Thymus (tissue), 11 donors: ENCODE measurements around the gene DYNC1H1. TPM values are rescaled to one million over a fixed set of nuclear protein-coding genes. Genes with fewer than 3 reads are reported as not detected.
A peak's percentile ranks its signal among the peaks of the same experiment; 100 is the strongest.

Experiments used
- DNase-seq, 9 donors: peaks; one replicate each; pipeline ENCODE4 v3.0.0-alpha.2; 2013; ENCODE audit warnings: low spot score in 9 of 9, low read depth in 6 of 9, missing footprints in 1 of 9
- H3K27ac ChIP-seq, 2 donors: one replicate each; pipeline ENCODE4 v1.5.1; 2013; ENCODE audit warnings: control low read depth in 1 of 2, low read depth in 1 of 2, low read length in 1 of 2, mild to moderate bottlenecking in 1 of 2, moderate library complexity in 1 of 2
- H3K27me3 ChIP-seq, 2 donors: one replicate each; pipeline ENCODE4 v1.5.1; 2013; ENCODE audit warnings: low read length in 1 of 2; ENCODE audit not compliant: control insufficient read depth in 2 of 2, insufficient read depth in 1 of 2
- H3K36me3 ChIP-seq, 2 donors: one replicate each; pipeline ENCODE4 v1.5.1; 2013; ENCODE audit warnings: low read length in 1 of 2, mild to moderate bottlenecking in 1 of 2, moderate library complexity in 1 of 2; ENCODE audit not compliant: control insufficient read depth in 2 of 2, insufficient read depth in 2 of 2
- H3K4me1 ChIP-seq, 2 donors: one replicate each; pipeline ENCODE4 v1.5.1; 2013; ENCODE audit warnings: low read length in 2 of 2; ENCODE audit not compliant: control insufficient read depth in 2 of 2, insufficient read depth in 2 of 2
- H3K4me3 ChIP-seq, 2 donors: one replicate each; pipeline ENCODE4 v1.5.1; 2013; ENCODE audit warnings: low read length in 2 of 2, control low read depth in 1 of 2, mild to moderate bottlenecking in 1 of 2
- H3K9me3 ChIP-seq, 2 donors: one replicate each; pipeline ENCODE4 v1.5.1; 2013; ENCODE audit warnings: low read length in 1 of 2, mild to moderate bottlenecking in 1 of 2; ENCODE audit not compliant: control insufficient read depth in 2 of 2, insufficient read depth in 1 of 2
- WGBS: extraction: QIAGEN DNeasy Blood & Tissue Kit; methylation state at CpG from one replicate; pipeline ENCODE4 v1.1.7; 2013; 5-methylcytosine and 5-hydroxymethylcytosine counted together
- polyA plus RNA-seq: library from polyadenylated mRNA; stranded (reverse); fragments of 200-250 nt; gene quantifications from one replicate; pipeline ENCODE4 v1.2.3, GENCODE V29; 2013
- total RNA-seq: library from RNA; stranded (reverse); fragments of 120-200 nt; gene quantifications from one replicate; pipeline ENCODE4 v1.2.4, GENCODE V29; 2013
- donor health status: healthy.

The DYNC1H1 gene
- total and polyA plus RNA-seq, 2 donors, result 111 to 114 TPM

- peaks cover 2% of the 10 kb centered on the region in 2 donors for H3K27me3 ChIP-seq
- H3K4me1 ChIP-seq, result peaks cover 0 to 9% of the 10 kb centered on the region in 2 donors
- no peak for DNase-seq
- H3K27ac ChIP-seq, result no peak overlapping the region
- H3K36me3 ChIP-seq, result no peaks in the 10 kb centered on the region
- 92% methylated on average over 2 of the region's 2 CpGs for WGBS
- no peak overlapping the region for H3K4me3 ChIP-seq
- H3K9me3 ChIP-seq, result peaks cover 0 to 5% of the 10 kb centered on the region in 2 donors
Measured at GRCh38 chr14:101959277-101959676, 5.1 kb upstream of the DYNC1H1 start.

GRCh38 chr14:101960225-101960624, 4.1 kb upstream of the DYNC1H1 start:
- no peak overlapping the region for H3K4me3 ChIP-seq
- DNase-seq, result peak in 1 of 9 donors; percentile 35
- H3K4me1 ChIP-seq, result peaks cover 0 to 9% of the 10 kb centered on the region in 2 donors
- H3K36me3 ChIP-seq, result no peaks in the 10 kb centered on the region
- peaks cover 2% of the 10 kb centered on the region in 2 donors for H3K27me3 ChIP-seq
- 70% methylated on average over 13 of the region's 13 CpGs for WGBS
- peaks cover 0 to 5% of the 10 kb centered on the region in 2 donors for H3K9me3 ChIP-seq
- no peak overlapping the region for H3K27ac ChIP-seq

- H3K9me3 ChIP-seq, result peaks cover 0 to 5% of the 10 kb centered on the region in 2 donors
- WGBS, result 37% methylated on average over 19 of the region's 19 CpGs
- peak; percentile 54 to 90 (median 79) for DNase-seq
- H3K36me3 ChIP-seq, result no peaks in the 10 kb centered on the region
- peaks cover 2% of the 10 kb centered on the region in 2 donors for H3K27me3 ChIP-seq
- peaks cover 8 to 9% of the 10 kb centered on the region in 2 donors for H3K4me1 ChIP-seq
- H3K4me3 ChIP-seq, result no peak overlapping the region
- no peak overlapping the region for H3K27ac ChIP-seq
Measured at GRCh38 chr14:101961011-101961721, 3.2 kb upstream of the DYNC1H1 start.

GRCh38 chr14:101961746-101962502, 2.4 kb upstream of the DYNC1H1 start:
- Histone ChIP-seq H3K27ac (no peak overlapping the region), H3K36me3 (no peaks in the 10 kb centered on the region), H3K4me3 (no peak overlapping the region), H3K27me3 (peaks cover 2% of the 10 kb centered on the region in 2 donors), H3K9me3 (peaks cover 0 to 5% of the 10 kb centered on the region in 2 donors), H3K4me1 (peaks cover 8 to 9% of the 10 kb centered on the region in 2 donors)
- no peak for DNase-seq
- WGBS, result 95% methylated on average over 9 of the region's 9 CpGs

- peak in 1 of 9 donors; percentile 17 for DNase-seq
- Histone ChIP-seq H3K4me3 (no peak overlapping the region), H3K36me3 (no peaks in the 10 kb centered on the region), H3K9me3 (peaks cover 0 to 5% of the 10 kb centered on the region in 2 donors), H3K27me3 (peaks cover 2% of the 10 kb centered on the region in 2 donors), H3K4me1 (peaks cover 8 to 9% of the 10 kb centered on the region in 2 donors), H3K27ac (no peak overlapping the region)
- WGBS, result 94% methylated on average over 5 of the region's 5 CpGs
Measured at GRCh38 chr14:101962503-101962874, 1.9 kb upstream of the DYNC1H1 start.

DNA sequence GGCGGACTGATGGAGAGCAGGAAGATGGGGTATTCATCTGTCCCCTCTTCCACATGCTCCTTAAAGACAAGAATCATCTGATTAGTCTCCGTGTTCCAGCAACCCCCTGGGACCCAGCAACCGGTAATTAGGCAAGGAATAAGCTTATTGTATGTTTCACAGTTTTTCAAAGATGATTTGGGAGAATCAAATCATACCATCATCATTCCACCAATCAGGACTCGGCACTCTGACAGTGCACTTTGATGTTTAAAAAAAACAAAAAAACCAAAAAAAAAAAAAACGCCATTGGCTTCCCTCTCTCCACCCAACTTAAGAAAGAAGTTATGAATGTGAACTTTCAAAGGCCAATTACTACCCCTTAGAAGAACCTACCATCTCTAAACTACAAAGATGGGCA, 1.3 kb upstream of the DYNC1H1 start:
- no peak for DNase-seq
- peaks cover 0 to 5% of the 10 kb centered on the region in 2 donors for H3K9me3 ChIP-seq
- peaks cover 9% of the 10 kb centered on the region in 2 donors for H3K4me1 ChIP-seq
- H3K27ac ChIP-seq, result no peak overlapping the region
- WGBS, result 86% methylated on average over 5 of the region's 5 CpGs
- H3K4me3 ChIP-seq, result no peak overlapping the region
- H3K27me3 ChIP-seq, result peaks cover 0 to 2% of the 10 kb centered on the region in 2 donors
- H3K36me3 ChIP-seq, result peaks cover 0 to 3% of the 10 kb centered on the region in 2 donors

- Histone ChIP-seq H3K4me1 (peaks cover 9 to 10% of the 10 kb centered on the region in 2 donors), H3K27me3 (peaks cover 0 to 2% of the 10 kb centered on the region in 2 donors)
Measured at GRCh38 chr14:101963656-101964296, 597 bp upstream of the DYNC1H1 start.

GRCh38 chr14:101965181-101965544, 790 bp downstream of the DYNC1H1 start:
- Histone ChIP-seq H3K4me3 (peak overlapping the region; percentile 89 to 98), H3K27ac (peak overlapping the region; percentile 67 to 93), H3K4me1 (peaks cover 9 to 10% of the 10 kb centered on the region in 2 donors), H3K9me3 (peaks cover 0 to 5% of the 10 kb centered on the region in 2 donors), H3K27me3 (peaks cover 0 to 2% of the 10 kb centered on the region in 2 donors), H3K36me3 (peaks cover 5 to 8% of the 10 kb centered on the region in 2 donors)
- peak in 5 of 9 donors; percentile 39 to 74 (median 57) for DNase-seq
- WGBS, result under 1% methylated on average over 28 of the region's 28 CpGs

More at GRCh38 chr14:101963656-101964296, 597 bp upstream of the DYNC1H1 start:
- no peak for DNase-seq
- Histone ChIP-seq H3K27ac (no peak overlapping the region), H3K36me3 (peaks cover 0 to 3% of the 10 kb centered on the region in 2 donors), H3K9me3 (peaks cover 0 to 5% of the 10 kb centered on the region in 2 donors), H3K4me3 (peak overlapping the region in 1 of 2 donors; percentile 98)
- 77% methylated on average over 20 of the region's 20 CpGs for whole genome bisulfite sequencing
